GM20000 (cell line): ENCODE results near the gene GRP.
A peak's percentile ranks its signal among the peaks of the same experiment; 100 is the strongest.
"Not testable (repeated sequence)": the region's sequence is repeated elsewhere in the genome, so short reads cannot be mapped to it uniquely, and the experiment has no call there.

Source experiments
- DNase-seq: peaks from one replicate; pipeline ENCODE4 v3.0.0; 2012; ENCODE audit warnings: low spot score
- TF ChIP-seq, protein P1 (sequence below): IDR thresholded peaks from 2 replicates; pipeline ENCODE4 v1.5.1; 2012; ENCODE audit warnings: mild to moderate bottlenecking, control low read depth; ENCODE audit errors: extremely low read depth, missing control alignments

GRP gene

DNA sequence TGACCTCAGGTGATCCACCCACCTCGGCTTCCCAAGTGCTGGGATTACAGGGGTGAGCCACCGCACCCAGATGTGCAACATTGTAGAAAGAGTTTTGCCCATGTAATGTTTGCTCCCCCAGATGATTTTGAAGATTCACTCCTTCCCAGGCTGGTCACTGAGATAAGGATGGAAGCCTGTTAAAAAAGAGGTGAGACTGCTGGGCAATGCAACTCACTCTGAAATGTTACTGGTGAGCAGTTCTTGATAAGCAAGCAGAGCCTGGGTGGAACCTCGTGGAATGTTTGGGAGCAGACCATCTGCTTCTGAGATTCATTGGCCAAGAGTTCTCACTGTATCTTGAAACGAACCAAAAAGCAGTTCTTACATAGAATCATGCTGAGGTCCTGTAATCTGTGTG is 19.7 kb downstream of the GRP start:
- TF ChIP-seq, protein P1, sequence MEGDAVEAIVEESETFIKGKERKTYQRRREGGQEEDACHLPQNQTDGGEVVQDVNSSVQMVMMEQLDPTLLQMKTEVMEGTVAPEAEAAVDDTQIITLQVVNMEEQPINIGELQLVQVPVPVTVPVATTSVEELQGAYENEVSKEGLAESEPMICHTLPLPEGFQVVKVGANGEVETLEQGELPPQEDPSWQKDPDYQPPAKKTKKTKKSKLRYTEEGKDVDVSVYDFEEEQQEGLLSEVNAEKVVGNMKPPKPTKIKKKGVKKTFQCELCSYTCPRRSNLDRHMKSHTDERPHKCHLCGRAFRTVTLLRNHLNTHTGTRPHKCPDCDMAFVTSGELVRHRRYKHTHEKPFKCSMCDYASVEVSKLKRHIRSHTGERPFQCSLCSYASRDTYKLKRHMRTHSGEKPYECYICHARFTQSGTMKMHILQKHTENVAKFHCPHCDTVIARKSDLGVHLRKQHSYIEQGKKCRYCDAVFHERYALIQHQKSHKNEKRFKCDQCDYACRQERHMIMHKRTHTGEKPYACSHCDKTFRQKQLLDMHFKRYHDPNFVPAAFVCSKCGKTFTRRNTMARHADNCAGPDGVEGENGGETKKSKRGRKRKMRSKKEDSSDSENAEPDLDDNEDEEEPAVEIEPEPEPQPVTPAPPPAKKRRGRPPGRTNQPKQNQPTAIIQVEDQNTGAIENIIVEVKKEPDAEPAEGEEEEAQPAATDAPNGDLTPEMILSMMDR, result no peak
- no peak for DNase-seq

DNA sequence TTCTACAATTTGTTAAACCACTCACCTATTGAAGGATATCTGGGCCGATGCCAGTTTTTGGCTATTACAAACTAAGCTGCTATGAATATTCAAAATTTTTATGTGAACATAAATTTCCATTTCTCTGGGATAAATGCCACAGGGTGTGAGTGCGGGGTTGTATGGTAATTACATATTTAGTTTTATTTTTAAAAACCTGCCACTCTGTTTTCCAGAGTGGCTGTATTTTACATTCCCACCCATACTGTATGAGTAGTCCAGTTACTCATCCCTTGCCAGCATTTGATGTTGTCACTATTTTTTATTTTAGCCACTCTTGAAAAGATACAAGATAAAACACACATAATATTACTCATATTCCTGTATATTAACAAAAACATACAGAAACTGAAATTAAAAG is 22.9 kb downstream of the GRP start:
- TF ChIP-seq, protein P1, result no peak
- DNase-seq, result no peak

DNA sequence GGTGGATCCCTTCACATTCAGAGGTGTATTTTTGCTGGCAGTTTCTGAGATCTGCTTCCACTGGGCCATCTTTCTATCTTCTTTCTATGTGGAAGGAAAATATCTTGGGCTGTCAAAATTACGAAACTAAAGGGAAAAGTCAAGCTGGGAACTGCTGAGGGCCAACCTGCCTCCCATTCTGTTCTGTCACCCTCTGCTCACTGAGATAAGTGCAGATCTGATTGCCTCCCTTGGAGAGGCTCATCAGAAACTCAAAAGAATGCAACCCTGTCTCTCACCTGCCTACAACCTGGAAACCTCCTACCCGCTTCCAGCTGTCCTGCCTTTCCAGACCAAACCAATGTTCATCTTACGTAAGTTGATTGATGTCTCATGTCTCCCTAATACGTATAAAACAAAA is 26.8 kb downstream of the GRP start:
- no peak for DNase-seq
- TF ChIP-seq, protein P1, result no peak

DNA sequence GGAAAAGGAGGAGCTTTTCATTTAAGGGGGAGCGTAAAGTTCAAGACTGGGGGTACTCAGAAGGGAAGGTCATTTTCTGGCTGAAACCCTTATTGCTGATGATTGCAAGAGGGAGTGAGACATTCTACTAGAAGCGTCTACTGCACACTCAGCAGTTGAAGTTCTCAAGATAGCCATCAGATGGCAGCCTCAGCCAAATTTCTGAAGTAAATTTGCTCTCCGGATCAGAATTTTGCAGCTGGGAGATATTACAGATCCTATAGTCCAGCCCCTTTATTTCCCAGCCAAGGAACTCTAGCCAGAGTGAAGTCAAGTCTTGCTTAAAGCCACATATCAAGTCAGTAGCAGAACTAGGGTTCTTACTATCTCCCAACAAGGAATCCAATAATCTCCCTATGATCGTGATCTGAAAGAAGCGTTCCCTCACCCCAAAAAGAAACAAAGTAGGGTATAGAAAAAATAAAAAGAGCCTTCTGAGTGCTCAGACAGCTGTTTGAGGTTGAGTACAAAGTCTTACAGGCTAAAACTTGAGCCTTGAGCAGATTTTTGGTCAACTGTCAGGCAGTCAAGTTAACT is 29.3 kb downstream of the GRP start:
- peak; percentile 71 for DNase-seq
- TF ChIP-seq, protein P1, result peak; percentile 34

DNA sequence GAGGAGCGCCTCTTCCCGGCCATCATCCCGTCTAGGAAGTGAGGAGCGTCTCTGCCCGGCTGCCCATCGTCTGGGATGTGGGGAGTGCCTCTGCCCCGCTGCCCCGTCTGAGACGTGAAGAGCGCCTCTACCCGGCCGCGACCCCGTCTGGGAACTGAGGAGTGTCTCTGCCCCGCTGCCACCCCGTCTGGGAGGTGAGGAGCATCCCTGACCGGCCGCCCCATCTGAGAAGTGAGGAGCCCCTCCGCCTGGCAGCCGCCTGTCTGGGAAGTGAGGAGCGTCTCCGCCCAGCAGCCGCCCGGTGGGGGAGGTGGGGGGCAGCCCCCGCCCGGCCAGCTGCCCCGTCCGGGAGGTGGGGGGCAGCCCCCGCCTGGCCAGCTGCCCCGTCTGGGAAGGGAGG is 35.5 kb downstream of the GRP start:
- DNase-seq, result not testable (repeated sequence)

DNA sequence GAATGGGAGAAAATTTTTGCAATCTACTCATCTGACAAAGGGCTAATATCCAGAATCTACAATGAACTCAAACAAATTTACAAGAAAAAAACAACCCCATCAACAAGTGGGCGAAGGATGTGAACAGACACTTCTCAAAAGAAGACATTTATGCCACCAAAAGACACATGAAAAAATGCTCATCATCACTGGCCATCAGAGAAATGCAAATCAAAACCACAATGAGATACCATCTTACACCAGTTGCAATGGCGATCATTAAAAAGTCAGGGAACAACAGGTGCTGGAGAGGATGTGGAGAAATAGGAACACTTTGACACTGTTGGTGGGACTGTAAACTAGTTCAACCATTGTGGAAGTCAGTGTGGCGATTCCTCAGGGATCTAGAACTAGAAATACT is 41.9 kb downstream of the GRP start:
- DNase-seq, result not testable (repeated sequence)

DNA sequence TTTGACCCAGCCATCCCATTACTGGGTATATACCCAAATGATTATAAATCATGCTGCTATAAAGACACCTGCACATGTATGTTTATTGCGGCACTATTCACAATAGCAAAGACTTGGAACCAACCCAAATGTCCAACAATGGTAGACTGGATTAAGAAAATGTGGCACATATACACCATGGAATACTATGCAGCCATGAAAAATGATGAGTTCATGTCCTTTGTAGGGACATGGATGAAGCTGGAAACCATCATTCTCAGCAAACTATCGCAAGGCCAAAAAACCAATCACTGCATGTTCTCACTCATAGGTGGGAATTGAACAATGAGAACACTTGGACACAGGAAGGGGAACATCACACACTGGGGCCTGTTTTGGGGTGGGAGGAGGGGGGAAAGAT is 42.3 kb downstream of the GRP start:
- DNase-seq, result not testable (repeated sequence)

DNA sequence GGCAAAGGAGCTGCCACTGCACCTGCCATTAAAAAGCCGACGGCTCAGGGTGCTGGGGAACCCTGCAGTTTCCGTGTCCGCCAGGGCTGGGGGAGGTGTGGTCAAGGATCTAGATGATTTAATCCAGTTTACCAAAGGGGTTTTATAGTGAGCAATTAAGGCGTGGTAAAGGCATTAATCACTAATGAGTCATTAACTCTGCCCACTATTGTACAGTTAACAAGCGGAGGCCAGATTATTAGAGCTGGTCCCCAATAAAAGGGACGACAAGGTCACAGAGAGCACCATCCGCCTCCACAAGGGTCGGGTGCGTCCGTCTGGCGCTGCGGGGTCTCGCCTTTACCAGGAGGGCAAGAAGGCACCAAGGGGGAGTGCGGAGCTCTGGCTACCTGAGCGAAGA is 43.7 kb downstream of the GRP start:
- TF ChIP-seq, protein P1, result no peak
- no peak for DNase-seq

DNA sequence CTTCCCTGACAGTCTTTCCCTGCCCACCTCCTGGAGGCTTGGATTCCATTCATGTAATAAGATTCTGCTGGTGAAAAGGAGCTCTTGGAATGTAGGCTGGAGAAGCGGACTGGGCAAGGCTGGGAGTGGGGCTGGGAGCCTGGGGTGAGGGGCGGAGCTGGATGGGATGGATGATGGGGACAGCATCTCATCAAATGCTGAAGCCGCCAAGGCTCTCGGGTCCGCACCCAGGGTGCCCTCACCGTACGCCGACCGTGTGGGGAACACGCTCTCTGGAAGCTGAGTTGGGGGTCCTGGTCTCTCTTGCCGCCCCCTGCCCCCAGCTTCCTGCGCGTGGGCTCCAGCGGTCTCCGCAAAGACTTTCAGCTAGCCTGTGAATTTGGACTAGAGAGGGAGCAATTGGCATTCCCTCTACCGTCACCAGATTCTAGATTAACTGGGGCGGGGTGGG is 44.2 kb downstream of the GRP start:
- TF ChIP-seq, protein P1, result no peak
- DNase-seq, result no peak
